Neural cell (in vitro differentiated cells): ENCODE results near the gene SNCAIP. TPM values are rescaled to one million over a fixed set of nuclear protein-coding genes. Genes with fewer than 3 reads are reported as not detected.

Source experiments
- H2AFZ ChIP-seq: fragments of 200-600, 300-800 bp; sonication (generic), shearing (Covaris generic); 2 replicates; pipeline ENCODE4 v1.6.0; 2014; ENCODE audit warnings: low read depth, mild to moderate bottlenecking, antibody characterized with exemption, low read length, moderate library complexity
- H3F3A ChIP-seq: fragments of 200-600 bp; shearing (Covaris generic); 2 replicates; pipeline ENCODE4 v1.6.1; 2016; ENCODE audit warnings: mild to moderate bottlenecking, moderate library complexity, mixed read lengths, antibody characterized with exemption, low read length; ENCODE audit not compliant: insufficient read depth, poor library complexity, severe bottlenecking
- H3K27ac ChIP-seq: fragments of 200-600, 300-800 bp; sonication (generic), shearing (Covaris generic); 2 replicates; pipeline ENCODE4 v1.5.1; 2014; ENCODE audit warnings: mild to moderate bottlenecking, low read length, moderate library complexity
- H3K27me3 ChIP-seq: fragments of 300-800, 200-600 bp; sonication (generic), shearing (Covaris generic); 2 replicates; pipeline ENCODE4 v1.6.0; 2014; ENCODE audit warnings: mild to moderate bottlenecking, low read depth, low read length, moderate library complexity; ENCODE audit not compliant: insufficient read depth
- H3K36me3 ChIP-seq: fragments of 300-800, 200-600 bp; sonication (generic), shearing (Covaris generic); 2 replicates; pipeline ENCODE4 v1.5.1; 2014; ENCODE audit warnings: mild to moderate bottlenecking, antibody characterized with exemption, low read length, moderate library complexity; ENCODE audit not compliant: insufficient read depth
- H3K4me2 ChIP-seq: fragments of 300-800, 200-600 bp; sonication (generic), shearing (Covaris generic); 2 replicates; pipeline ENCODE4 v1.6.0; 2014; ENCODE audit warnings: mild to moderate bottlenecking, low read length
- H3K4me3 ChIP-seq: fragments of 300-800, 200-600 bp; sonication (generic), shearing (Covaris generic); 2 replicates; pipeline ENCODE4 v1.5.1; 2014; ENCODE audit warnings: mild to moderate bottlenecking, low read length, moderate library complexity
- H3K79me2 ChIP-seq: fragments of 200-600 bp; shearing (Covaris generic); replicated peaks from 2 replicates; pipeline ENCODE4 v1.6.0; 2014; ENCODE audit warnings: mild to moderate bottlenecking, low read length, moderate library complexity; ENCODE audit not compliant: insufficient read depth
- H3K9ac ChIP-seq: fragments of 300-800, 200-600 bp; sonication (generic), shearing (Covaris generic); 2 replicates; pipeline ENCODE4 v1.6.1; 2016; ENCODE audit warnings: mild to moderate bottlenecking, low read length, mixed read lengths
- H3K9me2 ChIP-seq: fragments of 200-600 bp; shearing (Covaris generic); 2 replicates; pipeline ENCODE4 v1.6.1; 2016; ENCODE audit warnings: mild to moderate bottlenecking, low read length, mixed read lengths; ENCODE audit not compliant: insufficient read depth
- H3K9me3 ChIP-seq: fragments of 200-600, 300-800 bp; sonication (generic), shearing (Covaris generic); 2 replicates; pipeline ENCODE4 v1.6.1; 2016; ENCODE audit warnings: mild to moderate bottlenecking, mixed run types, low read length, moderate library complexity, mixed read lengths
- H4K20me1 ChIP-seq: fragments of 200-600 bp; shearing (Covaris generic); 2 replicates; pipeline ENCODE4 v1.6.1; 2016; ENCODE audit warnings: mild to moderate bottlenecking, mixed run types; ENCODE audit not compliant: insufficient read depth
- EP300 ChIP-seq: fragments of 450-650 bp; conservative IDR thresholded peaks from 2 replicates; pipeline ENCODE4 v1.6.1; 2014; ENCODE audit warnings: antibody characterized with exemption, mild to moderate bottlenecking, moderate library complexity; ENCODE audit not compliant: poor library complexity, severe bottlenecking
- EZH2 ChIP-seq: fragments of 200-600, 300-800 bp; shearing (Covaris generic), sonication (generic); IDR thresholded peaks from 2 replicates; pipeline ENCODE4 v1.6.1; 2014; ENCODE audit warnings: antibody characterized with exemption, low read length, borderline replicate concordance, mild to moderate bottlenecking; ENCODE audit not compliant: insufficient read depth, poor library complexity, severe bottlenecking
- MXI1 ChIP-seq: fragments of 450-650 bp; conservative IDR thresholded peaks from 2 replicates; pipeline ENCODE4 v1.6.1; 2014; ENCODE audit warnings: antibody characterized with exemption, mild to moderate bottlenecking; ENCODE audit not compliant: poor library complexity, severe bottlenecking
- POLR2AphosphoS5 ChIP-seq: IDR thresholded peaks from 2 replicates; pipeline ENCODE4 v1.6.1; 2012
- RAD21 ChIP-seq: fragments of 450-650 bp; conservative IDR thresholded peaks from 2 replicates; pipeline ENCODE4 v1.6.1; 2014; ENCODE audit warnings: antibody characterized with exemption, mild to moderate bottlenecking, moderate library complexity
- SMC3 ChIP-seq: fragments of 450-650 bp; conservative IDR thresholded peaks from 2 replicates; pipeline ENCODE4 v1.6.1; 2014; ENCODE audit warnings: antibody characterized with exemption, mild to moderate bottlenecking, moderate library complexity; ENCODE audit not compliant: poor library complexity
- TAF1 ChIP-seq: IDR thresholded peaks from 2 replicates; pipeline ENCODE4 v1.6.1; 2012; ENCODE audit warnings: low read depth
- polyA plus RNA-seq: library from polyadenylated mRNA; depleted of rRNA; stranded (reverse); fragments of >200 nt; gene quantifications from 2 replicates; pipeline ENCODE4 v1.2.3, GENCODE V29; 2014
- TF ChIP-seq, protein P1 (sequence below): IDR thresholded peaks from 2 replicates; pipeline ENCODE4 v1.6.1; 2012; ENCODE audit warnings: borderline replicate concordance
- TF ChIP-seq, protein P2 (sequence below): fragments of 450-650 bp; IDR thresholded peaks from 2 replicates; pipeline ENCODE4 v1.5.1; 2014; ENCODE audit warnings: antibody characterized with exemption, mild to moderate bottlenecking, moderate library complexity; ENCODE audit not compliant: poor library complexity, severe bottlenecking

Gene SNCAIP
- polyA plus RNA-seq, 1 donor from 2014 or later, result 25.6 TPM

DNA sequence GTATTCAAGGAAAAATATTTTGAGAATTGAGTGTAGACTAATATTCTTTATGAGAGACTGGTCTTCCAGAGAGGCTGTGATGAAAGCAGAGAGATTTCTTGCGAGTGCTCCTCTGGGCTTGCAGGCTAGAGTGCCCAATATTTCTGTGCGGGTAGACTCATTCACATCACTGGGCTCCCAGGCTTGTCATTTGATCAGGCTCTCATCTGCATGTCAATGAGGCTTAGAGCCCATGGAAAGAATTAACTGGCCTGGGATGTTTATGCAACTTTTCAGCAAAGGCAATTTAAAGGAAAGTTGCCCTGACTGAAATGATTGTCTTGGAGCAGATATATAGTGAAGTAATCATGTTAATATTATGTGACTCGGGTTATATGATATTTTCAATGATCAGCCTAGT is 42.3 kb downstream of the SNCAIP start:
- Histone ChIP-seq H3K4me3 (no peak overlapping the region), H3K9me3 (no peaks in the 10 kb centered on the region), H3K9me2 (no peaks in the 10 kb centered on the region), H3F3A (no peaks in the 10 kb centered on the region), H3K36me3 (no peaks in the 10 kb centered on the region), H3K9ac (no peak overlapping the region), H3K4me2 (no peak overlapping the region), H3K79me2 (peaks cover 3% of the 10 kb centered on the region), H2AFZ (no peak overlapping the region), H4K20me1 (no peaks in the 10 kb centered on the region), H3K27me3 (no peaks in the 10 kb centered on the region), H3K27ac (no peak overlapping the region)
- no peak for TF ChIP-seq RAD21
- no peak for TF ChIP-seq EP300
- no peak for TF ChIP-seq SMC3
- TF ChIP-seq, protein P1, sequence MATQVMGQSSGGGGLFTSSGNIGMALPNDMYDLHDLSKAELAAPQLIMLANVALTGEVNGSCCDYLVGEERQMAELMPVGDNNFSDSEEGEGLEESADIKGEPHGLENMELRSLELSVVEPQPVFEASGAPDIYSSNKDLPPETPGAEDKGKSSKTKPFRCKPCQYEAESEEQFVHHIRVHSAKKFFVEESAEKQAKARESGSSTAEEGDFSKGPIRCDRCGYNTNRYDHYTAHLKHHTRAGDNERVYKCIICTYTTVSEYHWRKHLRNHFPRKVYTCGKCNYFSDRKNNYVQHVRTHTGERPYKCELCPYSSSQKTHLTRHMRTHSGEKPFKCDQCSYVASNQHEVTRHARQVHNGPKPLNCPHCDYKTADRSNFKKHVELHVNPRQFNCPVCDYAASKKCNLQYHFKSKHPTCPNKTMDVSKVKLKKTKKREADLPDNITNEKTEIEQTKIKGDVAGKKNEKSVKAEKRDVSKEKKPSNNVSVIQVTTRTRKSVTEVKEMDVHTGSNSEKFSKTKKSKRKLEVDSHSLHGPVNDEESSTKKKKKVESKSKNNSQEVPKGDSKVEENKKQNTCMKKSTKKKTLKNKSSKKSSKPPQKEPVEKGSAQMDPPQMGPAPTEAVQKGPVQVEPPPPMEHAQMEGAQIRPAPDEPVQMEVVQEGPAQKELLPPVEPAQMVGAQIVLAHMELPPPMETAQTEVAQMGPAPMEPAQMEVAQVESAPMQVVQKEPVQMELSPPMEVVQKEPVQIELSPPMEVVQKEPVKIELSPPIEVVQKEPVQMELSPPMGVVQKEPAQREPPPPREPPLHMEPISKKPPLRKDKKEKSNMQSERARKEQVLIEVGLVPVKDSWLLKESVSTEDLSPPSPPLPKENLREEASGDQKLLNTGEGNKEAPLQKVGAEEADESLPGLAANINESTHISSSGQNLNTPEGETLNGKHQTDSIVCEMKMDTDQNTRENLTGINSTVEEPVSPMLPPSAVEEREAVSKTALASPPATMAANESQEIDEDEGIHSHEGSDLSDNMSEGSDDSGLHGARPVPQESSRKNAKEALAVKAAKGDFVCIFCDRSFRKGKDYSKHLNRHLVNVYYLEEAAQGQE, result no peak
- TF ChIP-seq, protein P2, sequence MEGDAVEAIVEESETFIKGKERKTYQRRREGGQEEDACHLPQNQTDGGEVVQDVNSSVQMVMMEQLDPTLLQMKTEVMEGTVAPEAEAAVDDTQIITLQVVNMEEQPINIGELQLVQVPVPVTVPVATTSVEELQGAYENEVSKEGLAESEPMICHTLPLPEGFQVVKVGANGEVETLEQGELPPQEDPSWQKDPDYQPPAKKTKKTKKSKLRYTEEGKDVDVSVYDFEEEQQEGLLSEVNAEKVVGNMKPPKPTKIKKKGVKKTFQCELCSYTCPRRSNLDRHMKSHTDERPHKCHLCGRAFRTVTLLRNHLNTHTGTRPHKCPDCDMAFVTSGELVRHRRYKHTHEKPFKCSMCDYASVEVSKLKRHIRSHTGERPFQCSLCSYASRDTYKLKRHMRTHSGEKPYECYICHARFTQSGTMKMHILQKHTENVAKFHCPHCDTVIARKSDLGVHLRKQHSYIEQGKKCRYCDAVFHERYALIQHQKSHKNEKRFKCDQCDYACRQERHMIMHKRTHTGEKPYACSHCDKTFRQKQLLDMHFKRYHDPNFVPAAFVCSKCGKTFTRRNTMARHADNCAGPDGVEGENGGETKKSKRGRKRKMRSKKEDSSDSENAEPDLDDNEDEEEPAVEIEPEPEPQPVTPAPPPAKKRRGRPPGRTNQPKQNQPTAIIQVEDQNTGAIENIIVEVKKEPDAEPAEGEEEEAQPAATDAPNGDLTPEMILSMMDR, result no peak

DNA sequence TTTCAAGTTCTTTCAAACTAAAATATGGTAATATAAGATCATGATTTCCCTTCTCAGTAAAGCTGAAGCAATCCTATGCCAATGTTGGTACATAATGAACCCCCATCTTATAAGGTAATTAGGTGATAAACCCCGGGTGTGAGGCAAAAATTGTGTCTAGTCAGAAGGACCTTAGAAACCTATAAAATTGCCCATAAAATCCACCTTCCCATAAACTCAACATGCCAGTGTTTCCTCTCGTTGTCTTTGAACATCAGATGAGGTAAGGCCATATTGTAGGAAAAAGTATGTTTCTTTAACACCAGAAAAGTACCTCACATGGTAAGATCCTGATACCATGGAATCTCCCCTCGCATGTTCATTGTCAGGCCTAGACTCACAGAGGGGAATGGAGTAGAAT is 43.3 kb downstream of the SNCAIP start:
- H3K9me3 ChIP-seq, result no peaks in the 10 kb centered on the region

DNA sequence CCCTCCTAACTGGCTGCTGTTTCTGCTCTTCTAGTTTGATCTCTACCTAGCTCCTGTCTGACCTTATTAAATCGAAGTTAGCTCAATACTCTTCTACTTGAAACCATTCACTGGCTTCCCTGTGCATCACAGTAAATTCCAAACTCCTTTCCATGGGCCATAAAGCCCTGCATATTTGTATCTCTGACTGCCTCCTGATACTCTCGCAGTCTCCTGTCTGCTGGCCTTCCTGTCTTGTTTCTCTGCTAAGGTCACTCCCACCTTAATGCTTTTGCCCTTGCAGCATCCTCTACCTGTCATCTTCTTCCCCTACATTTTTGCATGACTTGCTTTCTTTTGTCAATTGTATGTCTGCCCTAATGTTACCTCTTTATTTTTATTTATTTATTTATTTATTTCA is 44.8 kb downstream of the SNCAIP start:
- H3K9ac ChIP-seq, result no peak overlapping the region
- no peaks in the 10 kb centered on the region for H4K20me1 ChIP-seq
- peaks cover 7% of the 10 kb centered on the region for H3K79me2 ChIP-seq
- no peaks in the 10 kb centered on the region for H3K27me3 ChIP-seq
- no peaks in the 10 kb centered on the region for H3K36me3 ChIP-seq
- H3K27ac ChIP-seq, result no peak overlapping the region
- no peak overlapping the region for H3K4me3 ChIP-seq
- H2AFZ ChIP-seq, result no peak overlapping the region
- TF ChIP-seq TAF1 (no peak), RAD21 (no peak), SMC3 (no peak), EZH2 (no peak), POLR2AphosphoS5 (no peak), MXI1 (no peak), EP300 (no peak)
- TF ChIP-seq, protein P1, result no peak
- TF ChIP-seq, protein P2, result no peak
- H3K4me2 ChIP-seq, result no peak overlapping the region
- H3F3A ChIP-seq, result no peaks in the 10 kb centered on the region
- no peaks in the 10 kb centered on the region for H3K9me3 ChIP-seq
- no peaks in the 10 kb centered on the region for H3K9me2 ChIP-seq

More for the DNA sequence above, 43.3 kb downstream of the SNCAIP start:
- Histone ChIP-seq H2AFZ (no peak overlapping the region), H3K4me2 (no peak overlapping the region), H3K27ac (no peak overlapping the region), H4K20me1 (no peaks in the 10 kb centered on the region), H3K79me2 (peaks cover 5% of the 10 kb centered on the region), H3K27me3 (no peaks in the 10 kb centered on the region), H3K9me2 (no peaks in the 10 kb centered on the region), H3K9ac (no peak overlapping the region), H3F3A (no peaks in the 10 kb centered on the region), H3K4me3 (no peak overlapping the region), H3K36me3 (no peaks in the 10 kb centered on the region)
- TF ChIP-seq TAF1 (no peak), EP300 (no peak), RAD21 (no peak)
